GM12801 (cell line): ENCODE measurements around the gene IL32.

ENCODE experiments used
- CTCF ChIP-seq: IDR thresholded peaks from one replicate; pipeline ENCODE4 v1.5.1; 2011; ENCODE audit warnings: control low read depth; ENCODE audit not compliant: insufficient read length; ENCODE audit errors: extremely low read depth

Gene IL32

DNA sequence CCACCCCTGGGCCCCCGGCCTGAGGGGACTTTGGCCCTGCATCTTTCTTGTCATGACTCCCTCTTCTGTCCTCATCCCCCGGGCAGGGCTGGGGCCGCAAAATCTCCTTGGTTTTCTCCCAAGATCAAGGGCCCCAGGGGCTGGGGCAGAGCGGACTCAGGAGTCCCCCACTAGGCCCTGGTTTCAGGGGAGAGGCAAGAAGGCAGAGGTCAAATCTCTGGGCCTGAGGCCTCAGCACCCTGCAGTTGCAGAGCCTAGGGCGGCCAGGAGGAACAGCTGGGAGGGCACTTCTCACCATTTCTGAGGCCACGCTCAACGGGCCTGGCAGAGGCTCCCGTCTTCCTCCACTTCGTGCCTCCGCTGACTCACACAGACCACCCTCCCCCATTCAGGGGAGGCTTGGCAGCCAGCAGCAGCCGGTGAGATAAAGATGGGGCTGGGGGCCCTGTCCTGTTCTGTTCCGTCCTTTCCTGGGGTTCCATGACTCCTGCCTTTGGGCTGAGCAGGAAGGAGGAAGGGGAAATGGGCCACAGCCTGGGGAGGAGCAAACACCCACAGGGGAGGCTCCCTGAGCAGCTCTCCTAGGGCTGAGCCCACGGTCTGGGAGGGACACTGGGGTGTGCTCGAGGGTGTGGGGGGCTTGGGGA is 21.3 kb downstream of the IL32 start:
- no peak for TF ChIP-seq CTCF

GRCh38 chr16:3087243-3088235 is 22.1 kb downstream of the IL32 start:
- TF ChIP-seq CTCF = no peak

GRCh38 chr16:3088450-3088849 is 23.0 kb downstream of the IL32 start:
- no peak for TF ChIP-seq CTCF

DNA sequence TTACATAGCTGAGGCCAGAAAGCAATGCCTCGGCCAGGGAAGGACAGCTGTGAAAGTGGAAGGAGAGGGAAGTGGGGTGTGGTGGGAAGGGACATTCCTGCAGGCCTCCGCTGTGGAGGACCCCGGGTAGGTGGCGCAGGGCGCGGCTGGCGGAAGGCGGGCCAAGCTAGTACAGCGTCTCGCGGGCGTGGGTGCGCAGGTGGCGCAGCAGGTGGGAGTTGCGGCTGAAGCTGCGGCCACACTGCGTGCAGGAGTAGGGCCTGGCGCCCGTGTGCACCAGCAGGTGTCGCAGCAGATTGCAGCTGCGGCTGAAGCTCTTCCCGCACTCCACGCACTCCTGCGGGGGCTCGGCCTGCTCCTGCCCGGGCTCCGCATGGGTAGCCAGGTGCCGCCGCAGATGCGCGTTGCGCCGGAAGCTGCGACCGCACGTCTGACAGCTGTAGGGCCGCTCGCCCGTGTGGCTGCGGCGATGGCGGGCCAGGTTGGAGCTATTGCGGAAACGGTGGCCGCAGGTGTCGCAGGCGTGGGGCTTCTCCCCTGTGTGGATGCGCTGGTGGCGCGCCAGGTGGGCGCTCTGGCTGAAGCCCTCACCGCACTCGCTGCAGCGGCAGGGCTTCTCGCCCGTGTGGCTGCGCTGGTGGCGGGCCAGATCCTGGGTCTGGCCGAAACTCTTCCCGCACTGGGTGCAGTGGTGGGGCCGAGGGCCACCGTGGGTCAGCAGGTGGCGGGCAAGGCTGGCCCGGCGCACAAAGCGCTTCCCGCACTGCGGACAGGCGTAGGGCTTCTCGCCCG is 23.7 kb downstream of the IL32 start:
- no peak for TF ChIP-seq CTCF

DNA sequence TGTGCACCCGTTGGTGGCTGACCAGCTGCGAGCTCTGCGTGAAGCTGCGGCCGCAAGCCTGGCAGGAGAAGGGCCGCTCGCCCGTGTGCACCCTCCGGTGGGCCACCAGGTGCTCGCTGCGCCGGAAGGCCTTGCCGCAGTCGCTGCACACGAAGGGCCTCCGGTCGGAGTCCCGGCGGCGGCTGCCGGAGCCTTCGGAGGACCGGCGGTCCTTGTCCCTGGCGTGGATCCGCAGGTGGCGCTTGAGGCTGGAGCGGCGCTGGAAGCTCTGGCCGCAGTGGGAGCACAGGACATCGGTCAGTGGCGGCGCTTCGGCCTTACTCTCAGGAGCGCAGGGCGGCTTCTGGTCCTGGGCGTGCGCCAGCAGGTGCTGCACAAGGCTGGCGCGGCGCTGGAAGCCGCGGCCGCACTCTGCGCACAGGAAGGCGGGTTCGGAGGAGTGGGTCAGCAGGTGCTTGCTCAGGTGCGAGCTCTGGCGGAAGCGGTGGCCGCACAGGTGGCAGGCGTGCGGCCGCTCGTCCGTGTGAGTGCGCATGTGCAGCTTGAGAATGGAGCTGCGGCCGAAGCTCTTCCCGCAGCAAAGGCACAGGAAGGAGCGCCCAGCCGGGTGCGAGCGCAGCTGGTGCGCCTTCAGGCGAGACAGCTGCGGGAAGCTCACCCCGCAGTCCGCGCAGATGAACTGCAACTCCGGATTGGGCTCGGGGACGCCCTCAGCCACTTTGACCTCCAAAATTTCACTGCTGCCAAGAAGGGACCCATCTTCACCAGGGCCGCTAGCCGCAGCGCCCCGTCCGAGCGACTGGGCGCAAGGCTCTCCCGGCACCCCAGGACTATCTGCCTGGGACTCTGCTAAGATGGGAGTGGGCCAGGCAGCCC is 24.5 kb downstream of the IL32 start:
- TF ChIP-seq CTCF = no peak

DNA sequence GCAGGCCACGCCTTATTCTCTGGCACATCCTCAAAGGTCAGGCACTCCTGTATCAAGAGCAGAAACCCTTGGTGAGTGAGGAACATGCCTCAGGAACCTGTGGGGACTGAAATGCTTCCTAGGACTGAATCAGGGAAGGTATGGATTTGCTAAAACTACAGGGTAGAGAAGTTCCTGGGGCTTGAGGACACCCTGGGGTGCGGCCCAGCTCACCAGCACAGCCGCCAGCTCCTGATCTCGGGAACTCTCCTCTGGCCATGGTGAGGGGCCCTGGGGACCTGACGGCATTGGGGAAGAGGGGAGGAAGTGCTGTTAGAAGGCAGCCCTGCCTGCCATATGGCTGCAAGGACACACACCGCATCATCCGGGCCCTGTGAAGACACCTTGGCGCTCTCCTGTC is 26.1 kb downstream of the IL32 start:
- TF ChIP-seq CTCF = no peak
